AG08395 (cell line): ENCODE measurements around the gene TACC2.
"Not testable (repeated sequence)": the region's sequence is repeated elsewhere in the genome, so short reads cannot be mapped to it uniquely, and the experiment has no call there.

Experiments
- DNase-seq: peaks from one replicate; pipeline ENCODE4 v3.0.0; 2012; ENCODE audit warnings: mixed read lengths, low spot score

Gene TACC2

GRCh38 chr10:122089311-122090017 is 100.5 kb downstream of the TACC2 start:
- no peak for DNase-seq

DNA sequence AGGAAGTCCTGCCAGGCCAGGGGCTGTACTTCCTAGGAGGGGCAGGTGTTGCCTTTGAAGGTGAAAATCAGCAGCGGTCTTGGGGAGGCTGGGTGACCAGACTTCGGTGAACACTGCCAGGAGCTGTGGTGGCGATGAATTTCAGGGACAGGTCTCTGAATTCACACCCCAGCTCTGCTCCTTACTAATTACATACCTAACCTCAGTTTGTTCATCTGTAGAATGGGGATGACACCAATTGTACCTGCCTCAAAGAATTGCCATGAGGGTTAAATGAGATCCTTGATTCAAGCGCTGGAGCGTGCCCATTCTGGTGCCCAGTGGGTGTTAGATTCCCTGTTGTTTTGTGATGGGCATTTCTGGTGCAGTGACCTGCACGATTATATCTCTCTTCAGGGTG is 102.8 kb downstream of the TACC2 start:
- no peak for DNase-seq

- no peak for DNase-seq
Observed at GRCh38 chr10:122093076-122093475, 104.1 kb downstream of the TACC2 start.

DNA sequence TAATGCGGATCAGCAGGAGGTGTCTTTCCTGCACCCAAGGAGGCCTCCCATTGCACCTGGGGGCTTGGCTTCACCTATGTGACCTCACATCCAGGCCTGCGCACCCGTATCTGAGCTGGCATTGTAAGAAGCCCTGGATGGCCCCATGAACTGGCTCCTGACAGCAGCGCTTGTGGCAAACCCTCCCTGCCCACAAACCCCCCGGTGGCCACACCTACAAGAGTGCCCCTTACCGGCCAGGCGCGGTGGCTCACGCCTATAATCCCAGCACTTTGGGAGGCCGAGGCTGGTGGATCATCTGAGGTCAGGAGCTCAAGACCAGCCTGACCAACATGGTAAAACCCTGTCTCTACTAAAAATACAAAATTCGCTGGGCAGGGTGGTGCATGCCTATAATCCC is 107.2 kb downstream of the TACC2 start:
- not testable (repeated sequence) for DNase-seq

GRCh38 chr10:122096705-122097104 is 107.7 kb downstream of the TACC2 start:
- DNase-seq: no peak

GRCh38 chr10:122097935-122098334 is 109.0 kb downstream of the TACC2 start:
- DNase-seq: no peak

DNA sequence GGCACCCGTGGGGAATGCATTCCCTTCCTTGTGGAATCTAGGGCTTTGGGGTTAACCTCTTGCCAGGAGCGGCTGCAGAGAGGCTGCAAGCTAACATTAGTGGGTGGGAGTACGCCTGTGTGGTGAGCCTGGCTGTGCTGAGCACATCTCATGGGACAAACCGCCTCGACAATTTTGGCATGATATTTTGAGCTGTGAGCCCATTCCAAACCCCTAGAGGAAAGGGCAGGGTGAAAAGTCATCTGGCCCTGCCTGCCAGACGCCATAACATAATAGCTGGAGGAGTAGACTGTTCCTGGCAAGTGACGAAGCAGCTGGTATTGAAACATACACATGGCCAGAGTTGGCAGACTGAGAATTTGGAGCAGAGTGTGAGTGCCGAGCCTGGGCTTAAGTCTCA is 110.0 kb downstream of the TACC2 start:
- DNase-seq: no peak

DNA sequence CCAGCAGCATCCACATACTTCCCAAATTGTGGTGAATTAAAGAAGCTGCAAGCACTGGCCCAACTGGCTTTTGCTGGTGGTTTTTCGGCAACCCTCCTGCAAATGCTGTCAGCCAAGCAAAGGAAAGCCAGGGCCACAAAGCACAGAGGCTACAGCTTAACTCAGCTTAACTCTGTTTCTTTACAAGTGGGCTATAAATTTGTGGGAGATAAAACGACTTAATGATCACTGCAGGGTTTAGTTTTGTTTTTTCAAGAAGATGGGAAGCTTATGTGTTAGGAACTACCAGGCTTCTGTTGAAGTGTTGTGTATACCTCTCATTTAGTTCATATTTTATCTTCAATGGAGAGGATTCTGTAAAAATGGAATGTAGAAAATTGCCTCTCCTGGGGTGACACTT is 110.6 kb downstream of the TACC2 start:
- no peak for DNase-seq

DNA sequence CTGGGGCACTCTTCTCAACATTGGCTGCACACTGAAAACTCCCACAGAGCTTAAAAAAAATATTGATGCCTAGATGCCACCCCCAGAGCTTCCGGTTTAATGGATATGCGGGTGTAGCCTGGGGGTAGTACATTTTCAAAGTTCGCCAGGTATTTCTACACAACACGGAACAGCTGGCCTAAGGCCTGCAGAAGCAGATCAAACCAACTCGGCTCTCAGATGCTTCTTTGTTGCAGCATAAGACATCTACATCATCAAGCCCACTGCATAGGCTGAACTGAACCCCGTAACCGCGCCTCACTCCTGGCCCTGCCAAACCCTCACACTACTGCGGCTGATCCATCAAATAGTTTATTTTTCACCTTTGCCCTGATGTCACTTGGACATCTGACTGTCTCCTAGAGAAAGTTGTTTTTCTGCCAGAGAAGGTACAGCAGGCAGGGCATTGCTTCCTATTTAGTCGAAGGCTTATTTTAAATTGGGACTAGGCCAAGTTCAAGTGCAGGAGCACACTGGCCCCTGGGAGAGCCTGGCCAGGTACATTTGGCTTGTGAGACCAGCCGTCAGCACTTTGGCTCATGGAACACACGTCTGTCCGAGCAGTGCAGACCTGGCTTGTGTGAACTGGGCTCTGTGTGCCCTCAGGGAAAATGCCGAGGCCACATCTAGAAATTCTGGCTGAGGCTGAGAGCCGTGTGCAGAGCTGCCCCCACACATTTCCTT is 113.3 kb downstream of the TACC2 start:
- DNase-seq: no peak

- DNase-seq: no peak
Observed at GRCh38 chr10:122102869-122103525, 114.0 kb downstream of the TACC2 start.

DNA sequence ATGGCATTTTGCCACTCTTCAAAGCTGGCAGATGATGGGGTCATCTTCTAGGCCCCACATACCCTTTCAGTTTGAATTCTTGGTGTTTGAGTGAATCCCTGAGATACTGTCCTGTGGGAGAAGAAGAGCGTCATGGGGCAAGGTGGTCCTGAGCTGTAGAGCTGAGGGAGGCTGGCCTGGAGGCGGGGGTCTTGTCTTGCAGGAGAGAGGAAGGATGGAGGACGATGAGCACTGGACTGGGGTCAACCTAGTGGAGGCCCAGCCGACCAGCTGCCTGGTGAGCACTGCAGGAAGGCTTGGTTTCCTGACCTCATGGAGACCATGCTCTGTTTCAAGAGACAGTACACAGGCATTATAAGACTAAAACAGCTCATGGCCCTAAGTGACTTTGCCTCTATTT is 114.6 kb downstream of the TACC2 start:
- no peak for DNase-seq

DNA sequence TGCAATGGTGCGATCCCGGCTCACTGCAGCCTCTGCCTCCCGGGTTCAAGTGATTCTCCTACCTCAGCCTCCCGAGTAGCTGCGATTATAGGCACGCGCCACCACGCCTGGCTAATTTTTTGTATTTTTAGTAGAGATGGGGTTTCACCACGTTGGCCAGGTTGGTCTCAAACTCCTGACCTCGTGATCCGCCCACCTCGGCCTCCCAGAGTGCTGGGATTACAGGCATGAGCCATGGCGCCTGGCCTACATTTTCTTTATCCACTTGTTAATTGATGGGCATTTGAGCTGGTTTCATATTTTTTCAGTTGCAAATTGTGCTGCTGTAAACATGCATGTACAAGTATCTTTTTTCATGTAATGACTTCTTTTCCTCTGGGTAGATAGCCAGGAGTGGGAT is 119.8 kb downstream of the TACC2 start:
- not testable (repeated sequence) for DNase-seq

GRCh38 chr10:122112021-122112616 is 123.2 kb downstream of the TACC2 start:
- DNase-seq: peak; percentile 27

DNA sequence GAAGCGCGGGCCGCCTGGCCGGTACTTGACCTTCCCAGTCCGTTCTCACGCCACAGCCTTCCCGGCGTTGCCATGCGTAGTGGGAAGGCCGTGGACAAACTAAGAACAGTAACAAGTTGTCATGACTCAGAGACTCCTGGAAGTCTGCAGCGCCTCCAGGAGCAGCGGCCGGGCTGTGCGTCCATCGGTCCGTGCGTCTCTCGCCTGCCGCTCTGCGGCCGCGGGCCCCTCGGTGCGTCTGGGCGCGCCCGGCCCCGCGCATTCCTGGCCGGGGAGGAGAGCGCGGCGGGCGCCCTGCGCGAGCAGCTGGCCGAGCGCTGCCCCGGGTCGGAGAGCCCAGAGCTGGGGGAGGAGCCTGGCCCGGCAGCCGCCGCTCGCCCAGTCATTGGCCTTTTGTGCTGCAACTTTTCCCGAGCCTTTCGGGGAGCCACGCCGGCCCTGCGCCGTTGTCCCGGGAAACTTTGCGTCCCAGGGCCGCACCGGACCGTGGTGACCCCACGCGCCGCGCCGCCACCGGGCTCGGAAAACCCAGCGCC is 123.7 kb downstream of the TACC2 start:
- peak; percentile 95 for DNase-seq

DNA sequence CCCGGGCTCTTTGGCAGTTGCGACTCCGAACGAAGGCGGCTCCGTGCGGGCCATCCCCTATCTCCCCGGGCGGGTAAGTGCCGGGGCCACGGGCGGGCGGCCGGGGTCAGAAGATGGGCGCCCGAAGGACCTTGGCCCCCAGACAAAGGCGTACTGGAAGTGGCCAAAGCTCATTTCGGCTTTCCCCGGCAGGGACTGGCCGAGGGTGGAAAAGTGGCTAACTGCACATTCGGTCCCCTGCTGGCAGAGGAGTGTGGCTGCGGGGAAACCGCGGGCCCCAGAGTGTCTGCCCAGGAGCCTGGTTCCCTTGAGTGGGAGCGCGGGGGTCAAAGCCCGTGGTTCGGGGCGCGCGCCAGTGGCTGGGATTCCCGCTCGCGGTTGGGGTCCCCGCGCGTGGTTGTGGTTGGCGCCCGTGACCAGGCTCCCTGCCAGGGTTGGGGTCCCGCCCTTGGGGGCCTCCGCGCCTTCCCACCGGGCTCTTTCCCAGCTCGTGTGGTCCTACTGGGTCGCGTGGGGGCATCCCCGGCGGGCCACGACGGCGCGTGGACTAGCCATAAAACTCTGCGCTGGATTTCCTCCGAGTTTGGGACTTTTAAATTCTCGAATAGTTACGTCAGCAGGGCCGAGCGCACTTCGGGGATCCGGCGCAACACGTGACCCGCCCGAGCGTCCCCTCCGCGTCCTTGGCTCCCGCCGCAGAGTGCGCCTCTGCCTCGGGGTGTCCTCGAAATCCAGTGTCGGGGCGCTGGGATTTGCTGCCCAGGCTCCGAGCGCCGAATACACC is 124.4 kb downstream of the TACC2 start:
- peak; percentile 81 for DNase-seq

GRCh38 chr10:122113945-122114747 is 125.2 kb downstream of the TACC2 start:
- DNase-seq: peak; percentile 11

DNA sequence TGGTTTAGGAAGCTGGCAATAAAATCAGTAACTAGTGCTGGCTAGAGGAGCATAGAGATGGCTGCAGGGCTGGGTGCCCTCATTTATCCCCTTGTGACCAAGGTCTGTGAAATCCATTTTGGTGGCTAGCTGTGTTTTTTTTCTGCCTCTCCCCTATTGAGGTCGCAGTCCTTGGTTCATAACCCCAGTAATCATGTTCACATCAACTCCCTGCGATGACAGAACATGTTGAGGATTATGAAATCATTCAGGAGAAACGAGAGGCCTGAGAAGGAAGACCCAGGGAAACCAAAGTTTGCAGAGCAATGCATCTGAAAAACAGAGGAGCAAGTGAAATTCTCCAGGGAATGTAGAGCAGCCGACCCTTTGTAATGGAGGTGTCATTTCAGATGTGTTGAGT is 126.9 kb downstream of the TACC2 start:
- DNase-seq: no peak

- no peak for DNase-seq
Observed at GRCh38 chr10:122116331-122116730, 127.4 kb downstream of the TACC2 start.

- no peak for DNase-seq
Observed at GRCh38 chr10:122117475-122117874, 128.5 kb downstream of the TACC2 start.

- no peak for DNase-seq
Observed at GRCh38 chr10:122120008-122120744, 131.2 kb downstream of the TACC2 start.
